Testis (tissue), 5 donors: ENCODE results near the gene CHRNA5. TPM values are rescaled to one million over a fixed set of nuclear protein-coding genes. Genes with fewer than 3 reads are reported as not detected.
"Not testable (repeated sequence)": the region's sequence is repeated elsewhere in the genome, so short reads cannot be mapped to it uniquely, and the experiment has no call there.

Source experiments
- DNase-seq: peaks from one replicate; pipeline ENCODE4 v3.0.0-alpha.2; 2019
- H3K27ac ChIP-seq, 2 donors: fragments of 200-600 bp; sonication (generic); one replicate each; pipeline ENCODE4 v1.5.1; 2019
- H3K27me3 ChIP-seq: fragments of 200-600 bp; sonication (generic); one replicate; pipeline ENCODE4 v1.5.1; 2019
- H3K36me3 ChIP-seq: fragments of 200-600 bp; sonication (generic); one replicate; pipeline ENCODE4 v1.5.1; 2017; ENCODE audit warnings: low read depth; ENCODE audit errors: missing control alignments
- H3K4me1 ChIP-seq: fragments of 200-600 bp; sonication (generic); one replicate; pipeline ENCODE4 v1.5.1; 2019
- H3K4me3 ChIP-seq, 2 donors: fragments of 200-600 bp; sonication (generic); one replicate each; pipeline ENCODE4 v1.5.1; 2017 to 2019
- H3K9me3 ChIP-seq: fragments of 200-600 bp; sonication (generic); one replicate; pipeline ENCODE4 v1.5.1; 2017
- POLR2A ChIP-seq: fragments of 450-650 bp; IDR thresholded peaks from one replicate; pipeline ENCODE4 v1.6.1; 2017; ENCODE audit warnings: antibody characterized with exemption, mild to moderate bottlenecking, moderate library complexity
- WGBS, 2 donors: methylation state at CpG; one replicate each; pipeline ENCODE4 v1.1.5; 2018; 5-methylcytosine and 5-hydroxymethylcytosine counted together
- intact Hi-C: fragments of 100-400 bp; cut with DNase I; formaldehyde crosslinking; loops from one replicate; pipeline ENCODE4 v1.15.1; 2023; ENCODE audit warnings: low total_unique reads
- long read RNA-seq, 2 donors: transcript quantifications; one replicate each; lab custom pipeline, GENCODE V29; 2026
- polyA plus RNA-seq: library from polyadenylated mRNA; stranded (reverse); fragments of 350-450 nt; fragmentation: Illumina TruSeq; extraction: RNeasy Lipid Tissue Mini Kit (QIAGEN cat#74804); gene quantifications from one replicate; pipeline ENCODE4 v1.2.3, GENCODE V29; 2014; ENCODE audit warnings: low read depth, low replicate concordance; ENCODE audit not compliant: insufficient read depth
- total RNA-seq, 2 donors: library from RNA; depleted of rRNA; stranded (reverse); fragments of >200 nt; gene quantifications; one replicate each; pipeline ENCODE4 v1.2.3, GENCODE V29; 2016
- TF ChIP-seq, protein P1 (sequence below), 3 experiments: fragments of 450-650 bp in 2 of 3; fragments of 200-600 bp in 1 of 3; sonication (generic) in 1 of 3; IDR thresholded peaks; one replicate each; pipeline ENCODE4 v1.5.1; 2016 to 2019; ENCODE audit warnings: antibody characterized with exemption in 3 of 3, mild to moderate bottlenecking in 2 of 3, moderate library complexity in 1 of 3

CHRNA5 gene
- 1 to 10 TPM; 3.5 to 4.4 TPM for total RNA-seq
- polyA plus RNA-seq, result 3.7 TPM
- long read RNA-seq, donor 1, partial matches to known transcripts, result 0 of 1 reads
- long read RNA-seq, donor 1, other reads (novel, unspliced or antisense), result 0 of 1 reads
- long read RNA-seq, donor 2, partial matches to known transcripts, result 0 of 2 reads
- long read RNA-seq, donor 2, other reads (novel, unspliced or antisense), result 0 of 2 reads

DNA sequence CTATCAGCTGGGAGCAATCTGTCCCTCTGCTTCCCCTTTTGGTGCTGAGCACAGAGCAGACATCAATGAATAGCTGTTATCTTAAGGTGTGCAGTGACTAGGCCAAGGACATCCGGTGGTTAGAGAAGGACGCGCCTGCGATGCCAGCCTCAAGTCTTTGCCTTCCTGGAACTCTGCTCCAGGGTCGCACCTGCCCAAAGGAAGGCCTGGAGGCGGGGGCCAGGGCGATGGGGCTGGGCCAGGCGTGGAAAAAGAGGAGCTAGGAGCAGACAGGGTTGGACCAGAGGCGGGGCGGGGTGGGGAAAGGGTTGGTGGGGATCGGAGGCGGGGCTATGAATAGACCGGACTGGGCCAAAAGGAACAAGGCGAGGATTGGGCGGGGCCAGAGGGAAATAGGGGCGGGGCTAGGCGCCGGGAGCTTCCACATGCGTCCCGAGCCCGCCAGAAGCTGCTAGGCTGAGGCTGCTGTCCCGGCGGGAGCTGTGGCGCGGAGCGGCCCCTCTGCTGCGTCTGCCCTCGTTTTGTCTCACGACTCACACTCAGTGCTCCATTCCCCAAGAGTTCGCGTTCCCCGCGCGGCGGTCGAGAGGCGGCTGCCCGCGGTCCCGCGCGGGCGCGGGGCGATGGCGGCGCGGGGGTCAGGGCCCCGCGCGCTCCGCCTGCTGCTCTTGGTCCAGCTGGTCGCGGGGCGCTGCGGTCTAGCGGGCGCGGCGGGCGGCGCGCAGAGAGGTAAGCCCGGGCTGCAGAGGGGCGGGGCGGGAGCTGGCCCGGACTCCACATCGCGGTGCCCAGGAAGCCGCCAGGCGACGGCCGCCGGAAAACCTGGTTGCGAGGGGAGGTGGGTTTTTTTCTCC is at the start of gene CHRNA5:
Gene CHRNA5, plus strand, starts transcription at position 424 of the 854 bp plus-strand sequence. Its CDS starts 200 bp downstream, at position 624.
- Histone ChIP-seq H3K27me3 (no peaks in the 10 kb centered on the region), H3K9me3 (no peaks in the 10 kb centered on the region), H3K36me3 (no peaks in the 10 kb centered on the region), H3K27ac (peak within 1 kb of the TSS in 1 of 2 donors; percentile 31), H3K4me3 (peak within 1 kb of the TSS; percentile 56 to 62), H3K4me1 (peaks cover 9% of the 10 kb centered on the region)
- intact Hi-C loops, result loop anchor here (10.0 kb wide), 1 partner anchor 61 kb away; the partner anchor contains the start of gene HYKK
- TF ChIP-seq, protein P1, sequence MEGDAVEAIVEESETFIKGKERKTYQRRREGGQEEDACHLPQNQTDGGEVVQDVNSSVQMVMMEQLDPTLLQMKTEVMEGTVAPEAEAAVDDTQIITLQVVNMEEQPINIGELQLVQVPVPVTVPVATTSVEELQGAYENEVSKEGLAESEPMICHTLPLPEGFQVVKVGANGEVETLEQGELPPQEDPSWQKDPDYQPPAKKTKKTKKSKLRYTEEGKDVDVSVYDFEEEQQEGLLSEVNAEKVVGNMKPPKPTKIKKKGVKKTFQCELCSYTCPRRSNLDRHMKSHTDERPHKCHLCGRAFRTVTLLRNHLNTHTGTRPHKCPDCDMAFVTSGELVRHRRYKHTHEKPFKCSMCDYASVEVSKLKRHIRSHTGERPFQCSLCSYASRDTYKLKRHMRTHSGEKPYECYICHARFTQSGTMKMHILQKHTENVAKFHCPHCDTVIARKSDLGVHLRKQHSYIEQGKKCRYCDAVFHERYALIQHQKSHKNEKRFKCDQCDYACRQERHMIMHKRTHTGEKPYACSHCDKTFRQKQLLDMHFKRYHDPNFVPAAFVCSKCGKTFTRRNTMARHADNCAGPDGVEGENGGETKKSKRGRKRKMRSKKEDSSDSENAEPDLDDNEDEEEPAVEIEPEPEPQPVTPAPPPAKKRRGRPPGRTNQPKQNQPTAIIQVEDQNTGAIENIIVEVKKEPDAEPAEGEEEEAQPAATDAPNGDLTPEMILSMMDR (IDR thresholded peaks at IDR 0.05), result no peak
- no peak for TF ChIP-seq POLR2A
- 1% methylated on average over 14 to 73 of the region's 75 CpGs for WGBS, 2 donors
- peak; percentile 93 for DNase-seq

- DNase-seq, H3K27me3 ChIP-seq, H3K4me1 ChIP-seq, H3K36me3 ChIP-seq, intact Hi-C loops, H3K9me3 ChIP-seq, H3K27ac ChIP-seq, H3K4me3 ChIP-seq: not testable (repeated sequence)
- WGBS, 2 donors, result 94 to 99% methylated on average over 3 of the region's 3 CpGs
Measured at GRCh38 chr15:78520035-78520434, 45.3 kb upstream of the CHRNA5 start.

GRCh38 chr15:78524230-78524629 is 41.1 kb upstream of the CHRNA5 start:
- no peaks in the 10 kb centered on the region for H3K36me3 ChIP-seq
- 94 to 97% methylated on average over 5 of the region's 5 CpGs for WGBS, 2 donors

DNA sequence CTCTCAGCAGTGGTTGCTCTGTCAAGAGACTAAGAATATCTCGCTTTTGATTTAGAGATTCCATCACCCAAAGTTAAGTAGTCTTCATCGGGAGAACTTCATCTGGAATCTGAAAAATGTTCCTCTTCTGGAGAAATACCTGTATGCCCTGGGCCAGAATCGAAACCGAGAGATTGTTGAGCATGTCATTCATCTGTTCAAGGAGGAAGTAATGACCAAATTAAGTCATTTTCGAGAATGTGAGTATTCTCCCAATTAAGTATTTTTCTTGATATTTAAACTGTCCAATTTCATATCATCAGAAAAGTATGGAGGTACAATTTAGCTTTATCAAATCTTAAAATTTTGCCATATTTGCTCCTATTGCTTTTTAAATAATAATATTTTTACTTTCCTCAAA is 38.0 kb upstream of the CHRNA5 start:
- no peak for TF ChIP-seq POLR2A
- TF ChIP-seq, protein P1 (IDR thresholded peaks at IDR 0.05), result no peak

More at GRCh38 chr15:78524230-78524629, 41.1 kb upstream of the CHRNA5 start:
- intact Hi-C loops, result no loop called here
- Histone ChIP-seq H3K9me3 (no peaks in the 10 kb centered on the region), H3K27ac (no peak overlapping the region), H3K27me3 (no peaks in the 10 kb centered on the region), H3K4me1 (no peaks in the 10 kb centered on the region), H3K4me3 (no peak overlapping the region)
- no peak for DNase-seq
- TF ChIP-seq, protein P1 (IDR thresholded peaks at IDR 0.05), result no peak
- TF ChIP-seq POLR2A, result no peak

DNA sequence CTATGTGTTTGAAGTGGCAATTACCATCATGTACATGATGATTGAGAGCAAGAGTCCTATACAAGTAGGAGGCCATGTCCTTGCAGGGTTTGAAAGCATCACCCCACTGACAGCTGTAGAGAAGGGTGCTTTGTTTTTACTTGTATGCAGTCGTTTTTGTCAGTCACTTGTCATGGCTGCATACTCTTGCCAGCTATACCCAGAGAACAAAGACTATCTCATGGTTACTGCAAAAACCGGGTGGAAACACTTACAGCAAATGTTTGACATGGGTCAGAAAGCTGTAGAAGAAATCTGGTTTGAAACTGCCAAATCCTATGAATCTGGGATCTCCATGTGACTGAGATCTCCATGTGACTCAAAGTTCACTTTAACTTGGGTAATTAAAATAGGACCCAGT is 32.0 kb upstream of the CHRNA5 start:
- H3K9me3 ChIP-seq, result no peaks in the 10 kb centered on the region
- no peaks in the 10 kb centered on the region for H3K27me3 ChIP-seq
- DNase-seq, result no peak
- H3K4me3 ChIP-seq, result no peak overlapping the region
- TF ChIP-seq, protein P1 (IDR thresholded peaks at IDR 0.05), result no peak
- no peak for TF ChIP-seq POLR2A
- H3K4me1 ChIP-seq, result no peaks in the 10 kb centered on the region
- intact Hi-C loops, result no loop called here
- H3K36me3 ChIP-seq, result no peaks in the 10 kb centered on the region
- no peak overlapping the region for H3K27ac ChIP-seq
- 68 to 75% methylated on average over 2 of the region's 2 CpGs for WGBS, 2 donors

More for the DNA sequence above, 38.0 kb upstream of the CHRNA5 start:
- no peak overlapping the region for H3K4me3 ChIP-seq
- WGBS, 2 donors, result 78 to 83% methylated on average over 5 of the region's 5 CpGs
- no peak overlapping the region for H3K27ac ChIP-seq
- no peak for DNase-seq
- no peaks in the 10 kb centered on the region for H3K4me1 ChIP-seq
- intact Hi-C loops, result no loop called here
- no peaks in the 10 kb centered on the region for H3K9me3 ChIP-seq
- no peaks in the 10 kb centered on the region for H3K36me3 ChIP-seq
- H3K27me3 ChIP-seq, result no peaks in the 10 kb centered on the region
